ENCODE measurements around the gene LGALS3.

GRCh38 chr14:55102141-55102621 lies 26.9 kb upstream of the LGALS3 start:
- TF ChIP-seq KDM1A (IDR thresholded peaks at IDR 0.05; ENCODE audit: low read depth) = no peak
- peak; percentile 73 for TF ChIP-seq MAX (IDR thresholded peaks at IDR 0.05)
- TF ChIP-seq POLR2A (IDR thresholded peaks at IDR 0.05; ENCODE audit: low read length) = no peak; the same call in 1 of the 2 replicates
- no peak for TF ChIP-seq CTCF (IDR thresholded peaks at IDR 0.05)
- TF ChIP-seq CHD2 (IDR thresholded peaks at IDR 0.05; ENCODE audit: low read length, partially characterized antibody) = no peak
- TF ChIP-seq CHD4 (IDR thresholded peaks at IDR 0.05; ENCODE audit: borderline replicate concordance) = no peak
- no peak for TF ChIP-seq EHMT2 (IDR thresholded peaks at IDR 0.05; ENCODE audit: low read depth)
